GM20431 (cell line): ENCODE data around the gene NR1I2.

Experiments used
- in situ Hi-C: fragments of 300-500 bp; cut with MseI, MboI; formaldehyde crosslinking; loops from one replicate; pipeline ENCODE4 v1.15.0; 2020; ENCODE audit warnings: low sequenced_read_pairs; ENCODE audit not compliant: unreplicated experiment

Gene NR1I2

DNA sequence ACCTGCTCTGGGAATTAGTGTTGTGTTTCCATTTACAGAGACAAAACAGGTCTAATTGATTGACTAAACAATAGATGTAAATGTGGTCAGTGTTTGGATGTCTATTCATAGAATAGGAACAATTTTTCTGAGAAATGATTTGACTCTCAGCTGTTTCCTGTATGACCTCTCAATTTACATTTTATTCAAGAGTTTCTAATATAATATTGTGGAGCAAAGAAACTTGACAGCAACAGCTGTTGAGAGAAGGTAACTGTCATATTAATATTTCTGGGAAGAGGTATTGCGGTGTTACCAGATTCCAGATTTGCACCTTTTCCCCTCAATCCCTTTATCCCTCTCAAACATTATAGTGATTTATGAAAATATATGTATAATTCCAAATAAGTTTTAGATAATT is 3.7 kb upstream of the NR1I2 start:
- in situ Hi-C loops = no loop called here

DNA sequence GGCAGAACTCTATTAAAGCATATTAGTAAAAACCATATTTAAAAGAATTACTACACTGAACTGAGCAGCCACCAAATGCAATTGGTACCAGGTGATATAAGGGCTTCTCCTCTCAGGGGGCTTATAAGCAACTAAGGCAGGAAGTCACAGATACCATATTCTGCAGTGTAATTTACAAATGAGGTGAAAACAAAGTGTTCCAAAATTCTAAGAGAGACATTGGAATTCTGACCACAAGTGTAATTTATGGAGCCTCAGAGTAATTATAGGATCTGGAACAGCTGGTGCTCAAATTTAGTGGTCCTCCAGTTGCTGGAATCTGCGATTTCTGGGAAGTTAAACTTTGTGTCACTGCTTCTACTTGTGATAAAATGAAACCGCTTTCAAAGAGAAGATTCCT is 3.1 kb upstream of the NR1I2 start:
- in situ Hi-C loops = no loop called here

GRCh38 chr3:119779731-119780383 is 2.0 kb upstream of the NR1I2 start:
- in situ Hi-C loops = no loop called here

DNA sequence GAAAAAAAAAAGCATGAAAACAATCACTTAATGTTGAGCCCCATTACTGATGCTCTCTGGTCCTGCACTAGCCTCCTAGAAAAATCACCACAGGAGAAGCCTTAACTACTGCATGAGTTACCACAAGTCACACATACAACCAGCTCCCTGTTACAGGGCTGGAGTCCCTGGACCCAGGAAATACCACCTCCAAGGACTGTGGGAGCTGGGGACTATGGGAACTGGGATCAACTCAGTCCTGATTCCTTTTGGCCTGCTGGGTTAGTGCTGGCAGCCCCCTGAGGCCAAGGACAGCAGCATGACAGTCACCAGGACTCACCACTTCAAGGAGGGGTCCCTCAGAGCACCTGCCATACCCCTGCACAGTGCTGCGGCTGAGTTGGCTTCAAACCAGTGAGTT is 559 bp downstream of the NR1I2 start:
- in situ Hi-C loops = no loop called here

- in situ Hi-C loops = no loop called here
Measured at GRCh38 chr3:119783255-119783654, 1.4 kb downstream of the NR1I2 start.

GRCh38 chr3:119783883-119784282 is 2.0 kb downstream of the NR1I2 start:
- in situ Hi-C loops = no loop called here

DNA sequence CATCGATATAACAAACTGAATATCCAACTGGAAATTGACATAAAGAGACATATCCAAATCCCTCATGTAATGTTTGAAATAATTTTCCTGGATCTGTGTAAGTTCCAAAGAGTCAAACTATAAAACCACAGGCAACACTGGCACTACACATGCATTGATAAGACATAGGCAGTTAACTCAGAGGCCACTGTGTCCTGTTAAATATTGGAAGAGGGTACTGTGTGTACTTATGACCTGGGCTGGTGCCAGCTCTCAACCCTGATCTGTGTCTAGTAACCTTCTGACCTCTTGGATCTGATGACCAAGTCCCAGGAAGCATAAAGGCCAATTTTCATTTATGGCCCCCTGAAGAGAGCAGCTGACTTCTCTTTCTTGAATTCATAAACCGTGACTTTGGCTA is 4.5 kb downstream of the NR1I2 start:
- in situ Hi-C loops = no loop called here

- in situ Hi-C loops = no loop called here
Measured at GRCh38 chr3:119790369-119790768, 8.5 kb downstream of the NR1I2 start.

- in situ Hi-C loops = no loop called here
Measured at GRCh38 chr3:119792270-119792669, 10.4 kb downstream of the NR1I2 start.

- in situ Hi-C loops = no loop called here
Measured at GRCh38 chr3:119794401-119794800, 12.5 kb downstream of the NR1I2 start.

- in situ Hi-C loops = no loop called here
Measured at GRCh38 chr3:119794971-119795612, 13.2 kb downstream of the NR1I2 start.

- in situ Hi-C loops = no loop called here
Measured at GRCh38 chr3:119795849-119796248, 13.9 kb downstream of the NR1I2 start.

DNA sequence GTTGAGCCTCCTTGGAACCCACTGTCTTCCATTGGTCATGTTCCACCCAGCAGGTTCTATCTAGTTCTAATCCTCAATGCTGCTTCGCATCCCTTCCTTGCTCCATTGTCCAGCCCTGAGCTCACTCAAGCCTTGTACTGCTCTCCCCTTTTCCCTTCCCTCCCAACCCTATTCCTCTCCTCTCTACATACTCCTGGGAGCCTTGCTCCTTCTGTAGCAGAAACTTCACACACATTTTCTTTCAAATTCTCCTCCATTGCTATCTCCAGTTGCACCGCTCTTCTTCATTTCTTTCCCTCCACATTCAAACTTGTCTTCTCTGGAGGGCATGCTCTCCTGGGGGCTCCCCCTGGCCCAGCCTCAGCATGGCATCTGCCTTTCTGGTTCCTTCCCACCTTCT is 14.5 kb downstream of the NR1I2 start:
- in situ Hi-C loops = no loop called here

GRCh38 chr3:119796785-119797184 is 14.9 kb downstream of the NR1I2 start:
- in situ Hi-C loops = no loop called here

DNA sequence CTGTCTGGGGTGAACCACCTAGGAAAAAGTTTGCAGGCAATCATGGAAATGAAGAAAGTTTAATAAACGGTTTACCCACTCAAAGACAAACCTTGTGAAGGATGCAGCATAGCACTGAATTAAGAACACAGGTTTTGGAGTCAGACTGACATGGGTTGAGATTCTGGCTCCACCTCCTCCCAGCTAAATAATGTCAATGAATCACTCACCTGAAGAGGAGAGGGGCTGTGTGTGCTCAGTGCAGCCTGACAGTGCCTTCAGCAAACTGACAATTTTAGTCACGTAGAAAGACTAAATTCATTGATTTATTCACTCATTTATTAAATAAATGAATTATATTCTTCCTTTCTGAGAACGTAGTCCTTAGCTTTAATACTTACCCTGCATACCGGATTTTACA is 18.9 kb downstream of the NR1I2 start:
- in situ Hi-C loops = no loop called here

DNA sequence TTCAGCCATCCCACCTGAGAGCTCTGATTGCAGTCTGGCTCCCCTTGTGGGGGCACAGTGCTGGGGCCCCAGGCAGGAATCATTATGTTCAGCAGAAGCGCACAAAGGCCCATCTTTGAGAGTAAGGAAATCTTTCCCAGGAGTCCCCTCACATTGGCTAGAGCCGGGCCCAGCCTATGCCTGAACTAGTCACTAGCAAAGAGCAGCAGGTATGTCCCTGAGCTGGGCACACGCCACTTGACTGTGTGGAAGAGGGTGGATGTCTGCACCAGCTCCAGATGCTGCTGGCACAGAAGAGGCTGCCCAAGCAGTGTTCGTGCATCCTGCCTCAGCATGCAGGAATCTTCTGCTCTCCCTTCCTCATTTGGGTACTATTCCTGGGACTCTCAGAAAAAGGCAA is 26.3 kb downstream of the NR1I2 start:
- in situ Hi-C loops = no loop called here

DNA sequence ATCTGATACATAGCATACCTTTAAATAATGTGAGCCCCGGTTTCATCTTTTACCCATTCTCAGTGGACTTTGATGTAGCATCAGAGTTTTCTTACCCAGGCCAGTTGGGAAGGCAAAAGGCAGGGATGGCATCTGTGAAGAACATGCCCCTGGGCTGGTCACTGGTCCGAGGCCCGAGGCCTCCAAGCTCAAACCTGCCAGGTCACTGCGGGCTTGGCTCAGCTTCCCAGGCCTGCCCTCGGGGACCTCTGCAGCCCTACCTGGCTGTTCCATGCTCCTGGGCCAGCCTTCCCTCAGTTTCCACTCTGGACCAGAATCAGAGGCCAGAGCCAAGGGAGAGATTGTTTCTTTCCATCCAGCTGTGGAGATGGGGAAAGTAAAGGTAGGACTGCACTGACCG is 26.9 kb downstream of the NR1I2 start:
- in situ Hi-C loops = no loop called here

DNA sequence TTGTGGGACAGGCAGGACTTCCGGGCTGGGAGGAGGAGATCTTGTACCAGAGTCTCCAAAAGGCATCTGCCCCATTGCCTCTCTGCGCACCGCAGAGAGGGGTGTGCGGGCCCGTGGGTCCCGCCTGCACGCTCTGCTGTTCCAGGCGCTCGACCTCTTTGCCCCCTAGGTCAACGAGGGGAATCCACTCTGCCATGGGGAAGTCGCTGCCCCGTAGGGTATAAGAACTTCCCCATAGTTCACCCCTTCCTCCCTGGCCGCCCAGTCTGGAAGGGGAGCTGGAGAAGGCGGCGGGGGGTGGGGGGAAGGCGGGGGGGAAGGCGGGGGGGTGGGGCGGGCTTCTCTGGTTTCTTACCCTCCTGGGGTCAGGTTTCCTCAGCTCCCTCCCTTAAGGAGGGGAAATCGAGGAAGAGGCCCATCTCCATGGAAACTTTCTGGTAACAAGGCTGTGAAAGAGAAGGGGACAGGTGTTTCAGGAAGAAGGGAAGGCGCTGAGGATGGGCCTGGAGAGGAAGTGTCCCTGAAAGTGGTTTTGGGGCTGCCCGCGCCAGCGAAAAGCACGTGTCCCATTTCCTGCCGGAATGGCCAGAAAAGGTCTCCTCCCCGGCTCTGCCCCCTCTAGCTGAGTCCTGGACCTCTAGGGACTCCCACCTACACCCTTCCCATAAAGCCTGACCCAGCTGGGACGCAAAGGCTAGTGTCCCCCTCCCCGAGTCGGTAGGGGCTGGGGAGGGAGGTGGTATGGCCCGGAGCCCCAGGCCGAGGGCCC is 27.5 kb downstream of the NR1I2 start:
- in situ Hi-C loops = no loop called here

GRCh38 chr3:119810018-119810435 is 28.1 kb downstream of the NR1I2 start:
- in situ Hi-C loops = no loop called here

GRCh38 chr3:119812491-119813058 is 30.7 kb downstream of the NR1I2 start:
- in situ Hi-C loops = no loop called here

GRCh38 chr3:119815716-119816115 is 33.8 kb downstream of the NR1I2 start:
- in situ Hi-C loops = no loop called here
